Measurements from ENCODE around the gene IKZF1. TPM values are rescaled to one million over a fixed set of nuclear protein-coding genes. Genes with fewer than 3 reads are reported as not detected.

The IKZF1 gene
- total and polyA plus RNA-seq, 2 of the 13 experiments (the other 11 are each of a cell fraction or from before 2014, with no cell fraction given) = not detected

DNA sequence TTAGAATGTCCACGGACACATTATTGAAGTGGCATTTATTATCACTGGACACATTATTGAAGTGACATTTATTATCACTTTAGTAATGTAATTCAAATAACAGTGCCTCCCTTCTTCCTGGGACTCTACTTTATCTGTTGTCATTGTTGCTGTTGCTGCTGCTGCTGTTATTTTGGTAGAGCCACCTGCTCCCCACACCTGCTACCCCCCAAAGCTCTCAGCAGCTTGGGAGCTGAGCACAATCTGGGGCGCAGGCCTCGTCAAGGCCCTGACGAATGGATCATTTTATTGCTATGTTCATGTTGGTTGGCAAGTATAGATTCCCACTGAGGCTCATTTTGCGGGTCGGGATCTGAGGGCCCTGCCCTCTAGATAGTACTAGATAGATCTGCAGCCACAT lies 120.8 kb downstream of the IKZF1 start:
- Histone ChIP-seq H3K36me3 (replicated peaks in 1 of 2; ENCODE audit: control insufficient read depth in 1 of 2, insufficient read depth in 2 of 2, low read length in 2 of 2) (no peaks in the 10 kb centered on the region), H3K4me1 (ENCODE audit: insufficient read depth, low read length) (peaks cover 22% of the 10 kb centered on the region), H3K27ac (ENCODE audit: extremely low read length, insufficient read depth, low read length) (no peak overlapping the region), H3K9ac (ENCODE audit: insufficient read depth, low read depth, low read length) (no peak overlapping the region), H2AFZ (ENCODE audit: low read length) (no peak overlapping the region), H3K9me3 (ENCODE audit: low read length) (no peaks in the 10 kb centered on the region), H3K27me3 (ENCODE audit: control insufficient read depth in 1 of 2, insufficient read depth in 2 of 2, low read length in 2 of 2) (peaks cover 0 to 1% of the 10 kb centered on the region in 2 experiments; a peak in 1 of 5 replicates), H3K4me2 (ENCODE audit: low read depth, low read length) (no peak overlapping the region), H4K20me1 (ENCODE audit: insufficient read depth, low read length) (no peaks in the 10 kb centered on the region), H3K79me2 (ENCODE audit: insufficient read depth, low read length) (no peaks in the 10 kb centered on the region), H3K4me3 (replicated peaks in 1 of 3; ENCODE audit: insufficient read depth in 1 of 3, low read depth in 2 of 3, low read length in 3 of 3) (no peak overlapping the region)
- no peak for ATAC-seq
- FAIRE-seq = no peak
- in situ Hi-C loops (cut with HindIII; ENCODE audit: extremely low pct_ligation_motif_present, low pct_unique_long_range_greater_than_20kb) = no loop called here
- no peak for TF ChIP-seq ZNF839 (CRISPR knock-in tag; IDR thresholded peaks at IDR 0.05; ENCODE audit: borderline replicate concordance)
- TF ChIP-seq ZNF790 (CRISPR knock-in tag; IDR thresholded peaks at IDR 0.05; ENCODE audit: borderline replicate concordance) = no peak
- no peak for TF ChIP-seq SMARCE1 (IDR thresholded peaks at IDR 0.05; ENCODE audit: borderline replicate concordance)
- TF ChIP-seq, protein P1, sequence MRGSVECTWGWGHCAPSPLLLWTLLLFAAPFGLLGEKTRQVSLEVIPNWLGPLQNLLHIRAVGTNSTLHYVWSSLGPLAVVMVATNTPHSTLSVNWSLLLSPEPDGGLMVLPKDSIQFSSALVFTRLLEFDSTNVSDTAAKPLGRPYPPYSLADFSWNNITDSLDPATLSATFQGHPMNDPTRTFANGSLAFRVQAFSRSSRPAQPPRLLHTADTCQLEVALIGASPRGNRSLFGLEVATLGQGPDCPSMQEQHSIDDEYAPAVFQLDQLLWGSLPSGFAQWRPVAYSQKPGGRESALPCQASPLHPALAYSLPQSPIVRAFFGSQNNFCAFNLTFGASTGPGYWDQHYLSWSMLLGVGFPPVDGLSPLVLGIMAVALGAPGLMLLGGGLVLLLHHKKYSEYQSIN (CRISPR knock-in tag; IDR thresholded peaks at IDR 0.05; ENCODE audit: borderline replicate concordance) = no peak
- no peak for TF ChIP-seq FOXM1 (CRISPR knock-in tag; IDR thresholded peaks at IDR 0.05)
- 50% methylated on average over 6 of the region's 6 CpGs for WGBS (ENCODE audit: low lambda C conversion rate)
- ChIA-PET CTCF (ENCODE audit: low intra/inter-chr PET ratio, low total read pairs) (no interaction called here), POLR2A (no interaction called here)
- DNase-seq (ENCODE audit: low spot score) = no peak
- no TSS peak for BruUV-seq (replicated peaks)
- intact Hi-C loops (cut with micrococcal nuclease; ENCODE audit: unreplicated experiment) = no loop called here

DNA sequence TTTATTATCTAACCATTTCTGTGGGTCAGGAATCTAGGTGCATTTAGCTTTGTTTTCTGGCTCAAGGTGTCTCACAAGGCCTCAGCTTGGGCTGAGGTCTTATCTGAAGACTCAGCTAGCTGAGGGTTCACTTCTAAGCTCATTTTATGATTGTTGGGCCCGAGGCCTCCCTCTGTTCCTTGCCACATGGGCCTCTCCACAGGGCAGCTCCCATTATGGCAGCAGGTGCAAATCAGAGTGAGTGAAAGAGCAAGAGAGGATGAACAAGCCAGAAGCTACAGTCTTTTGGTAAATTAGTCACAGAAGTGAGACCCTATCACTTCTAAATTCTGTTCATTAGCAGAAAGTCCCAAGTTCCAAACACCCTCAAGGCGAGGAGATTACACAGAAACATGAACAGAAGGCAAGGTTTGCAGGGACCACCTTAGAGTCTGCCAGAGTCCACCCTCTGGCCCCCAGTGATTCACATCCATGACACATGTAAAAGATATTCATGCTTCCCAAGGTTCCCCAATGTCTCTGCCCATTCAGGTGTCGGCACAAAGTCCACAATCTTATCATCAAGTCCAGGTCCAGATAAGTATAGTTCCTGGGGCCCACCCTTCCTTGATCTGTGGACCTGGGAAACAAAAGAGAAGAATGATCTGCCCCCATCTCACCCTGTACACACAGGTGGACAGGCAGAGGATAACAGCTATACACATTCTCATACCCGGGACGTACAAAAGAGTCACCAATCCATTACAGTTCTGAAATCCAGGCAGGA lies 121.9 kb downstream of the IKZF1 start:
- FAIRE-seq (no peak), DNase-seq (ENCODE audit: low spot score) (peak; percentile 19), ATAC-seq (no peak)
- Histone ChIP-seq H3K4me2 (ENCODE audit: low read depth, low read length) (no peak overlapping the region), H3K9me3 (ENCODE audit: low read length) (no peaks in the 10 kb centered on the region), H4K20me1 (ENCODE audit: insufficient read depth, low read length) (no peaks in the 10 kb centered on the region), H3K4me1 (ENCODE audit: insufficient read depth, low read length) (peaks cover 22% of the 10 kb centered on the region), H2AFZ (ENCODE audit: low read length) (no peak overlapping the region), H3K36me3 (replicated peaks in 1 of 2; ENCODE audit: control insufficient read depth in 1 of 2, insufficient read depth in 2 of 2, low read length in 2 of 2) (no peaks in the 10 kb centered on the region), H3K4me3 (replicated peaks in 1 of 3; ENCODE audit: insufficient read depth in 1 of 3, low read depth in 2 of 3, low read length in 3 of 3) (no peak overlapping the region), H3K27ac (ENCODE audit: extremely low read length, insufficient read depth, low read length) (no peak overlapping the region), H3K79me2 (ENCODE audit: insufficient read depth, low read length) (no peaks in the 10 kb centered on the region), H3K27me3 (ENCODE audit: control insufficient read depth in 1 of 2, insufficient read depth in 2 of 2, low read length in 2 of 2) (0 out of 5 replicates have a peak, but pooled peaks cover 0 to 1% of the 10 kb centered on the region in 2 experiments), H3K9ac (ENCODE audit: insufficient read depth, low read depth, low read length) (no peak overlapping the region)
- in situ Hi-C loops (cut with HindIII; ENCODE audit: extremely low pct_ligation_motif_present, low pct_unique_long_range_greater_than_20kb) = no loop called here
- no TSS peak for BruUV-seq (replicated peaks)
- CTCF ChIA-PET (ENCODE audit: low intra/inter-chr PET ratio, low total read pairs) = no interaction called here
- WGBS (ENCODE audit: low lambda C conversion rate) = 45% methylated on average over 2 of the region's 5 CpGs
- intact Hi-C loops (cut with micrococcal nuclease; ENCODE audit: unreplicated experiment) = no loop called here
- POLR2A ChIA-PET = no interaction called here
- TF ChIP-seq, protein P2, sequence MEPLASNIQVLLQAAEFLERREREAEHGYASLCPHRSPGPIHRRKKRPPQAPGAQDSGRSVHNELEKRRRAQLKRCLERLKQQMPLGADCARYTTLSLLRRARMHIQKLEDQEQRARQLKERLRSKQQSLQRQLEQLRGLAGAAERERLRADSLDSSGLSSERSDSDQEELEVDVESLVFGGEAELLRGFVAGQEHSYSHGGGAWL (CRISPR knock-in tag; IDR thresholded peaks at IDR 0.05) = no peak
- TF ChIP-seq HIVEP1 (CRISPR knock-in tag; IDR thresholded peaks at IDR 0.05) (no peak), MEF2D (CRISPR knock-in tag; IDR thresholded peaks at IDR 0.05) (no peak), LCORL (IDR thresholded peaks at IDR 0.05) (no peak), LCORL (CRISPR knock-in tag; IDR thresholded peaks at IDR 0.05) (no peak), ZFP37 (CRISPR knock-in tag; IDR thresholded peaks at IDR 0.05; ENCODE audit: borderline replicate concordance) (no peak), TARDBP (CRISPR knock-in tag; IDR thresholded peaks at IDR 0.05) (no peak)
- TF ChIP-seq, protein P3, sequence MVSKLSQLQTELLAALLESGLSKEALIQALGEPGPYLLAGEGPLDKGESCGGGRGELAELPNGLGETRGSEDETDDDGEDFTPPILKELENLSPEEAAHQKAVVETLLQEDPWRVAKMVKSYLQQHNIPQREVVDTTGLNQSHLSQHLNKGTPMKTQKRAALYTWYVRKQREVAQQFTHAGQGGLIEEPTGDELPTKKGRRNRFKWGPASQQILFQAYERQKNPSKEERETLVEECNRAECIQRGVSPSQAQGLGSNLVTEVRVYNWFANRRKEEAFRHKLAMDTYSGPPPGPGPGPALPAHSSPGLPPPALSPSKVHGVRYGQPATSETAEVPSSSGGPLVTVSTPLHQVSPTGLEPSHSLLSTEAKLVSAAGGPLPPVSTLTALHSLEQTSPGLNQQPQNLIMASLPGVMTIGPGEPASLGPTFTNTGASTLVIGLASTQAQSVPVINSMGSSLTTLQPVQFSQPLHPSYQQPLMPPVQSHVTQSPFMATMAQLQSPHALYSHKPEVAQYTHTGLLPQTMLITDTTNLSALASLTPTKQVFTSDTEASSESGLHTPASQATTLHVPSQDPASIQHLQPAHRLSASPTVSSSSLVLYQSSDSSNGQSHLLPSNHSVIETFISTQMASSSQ (IDR thresholded peaks at IDR 0.05; ENCODE audit: low read depth) = no peak
- TF ChIP-seq, protein P3 (CRISPR knock-in tag; IDR thresholded peaks at IDR 0.05; ENCODE audit: borderline replicate concordance) = no peak
